ENCODE results near the gene PNMA1.

Gene PNMA1

DNA sequence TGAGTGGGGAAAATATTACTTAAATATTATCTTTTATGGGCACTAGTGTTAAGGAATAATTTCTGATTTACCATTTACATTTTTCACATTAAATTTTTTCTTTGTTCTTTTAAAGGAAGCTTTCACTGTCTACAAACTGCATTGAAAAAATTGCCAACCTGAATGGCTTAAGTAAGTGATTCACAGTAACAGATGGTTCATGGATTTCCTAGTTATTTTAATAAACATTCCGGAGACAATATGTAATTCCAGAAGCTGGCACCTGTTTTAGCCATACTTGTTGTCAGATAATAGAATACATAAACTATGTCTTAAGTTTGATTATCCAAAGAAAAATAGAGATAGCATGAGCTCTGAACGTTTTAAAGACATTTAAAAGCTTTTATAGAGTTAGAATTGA is 52.3 kb downstream of the PNMA1 start:
- DNase-seq, result no peak

All from CD4-positive, alpha-beta T cell treated with Interleukin-12 subunit alpha and Interleukin-12 subunit beta, for 1 hour (primary cell).